ENCODE data around the gene DHFR2.

The DHFR2 gene

GRCh38 chr3:94043285-94043684, 19.4 kb downstream of the DHFR2 start:
- H3K4me3 ChIP-seq (ENCODE audit: low read depth, low read length): no peak overlapping the region
- TF ChIP-seq CTCF (IDR thresholded peaks at IDR 0.05; ENCODE audit: insufficient read depth, low read depth, low read length, missing control alignments): no peak
- DNase-seq (ENCODE audit: low read depth): no peak

GRCh38 chr3:94036909-94037507, 25.7 kb downstream of the DHFR2 start:
- peak; percentile 55 for TF ChIP-seq CTCF (IDR thresholded peaks at IDR 0.05; ENCODE audit: insufficient read depth, low read depth, low read length, missing control alignments)
- no peak overlapping the region for H3K4me3 ChIP-seq (ENCODE audit: low read depth, low read length)
- peak; percentile 26 for DNase-seq (ENCODE audit: low read depth)

- no peak for TF ChIP-seq CTCF (IDR thresholded peaks at IDR 0.05; ENCODE audit: insufficient read depth, low read depth, low read length, missing control alignments)
- H3K4me3 ChIP-seq (ENCODE audit: low read depth, low read length): no peak within 1 kb of the TSS
- DNase-seq (ENCODE audit: low read depth): no peak
These were observed 34.5 kb downstream of the DHFR2 start, which contains the start of gene STX19 for GRCh38 chr3:94028093-94028837. TSS of gene STX19 (minus strand) at chr3:94028597. CDS start at chr3:94015269, 13,328 bp downstream.

- H3K4me3 ChIP-seq (ENCODE audit: low read depth, low read length): no peak overlapping the region
- no peak for TF ChIP-seq CTCF (IDR thresholded peaks at IDR 0.05; ENCODE audit: insufficient read depth, low read depth, low read length, missing control alignments)
- DNase-seq (ENCODE audit: low read depth): no peak
These were observed 36.1 kb downstream of the DHFR2 start for GRCh38 chr3:94026623-94027022.

- no peak overlapping the region for H3K4me3 ChIP-seq (ENCODE audit: low read depth, low read length)
- no peak for TF ChIP-seq CTCF (IDR thresholded peaks at IDR 0.05; ENCODE audit: insufficient read depth, low read depth, low read length, missing control alignments)
- DNase-seq (ENCODE audit: low read depth): no peak
These were observed 38.3 kb downstream of the DHFR2 start for GRCh38 chr3:94024385-94024784.

GRCh38 chr3:94020293-94020692, 42.4 kb downstream of the DHFR2 start:
- H3K4me3 ChIP-seq (ENCODE audit: low read depth, low read length): no peak overlapping the region
- TF ChIP-seq CTCF (IDR thresholded peaks at IDR 0.05; ENCODE audit: insufficient read depth, low read depth, low read length, missing control alignments): no peak
- no peak for DNase-seq (ENCODE audit: low read depth)

Data from GM12865 (cell line).